Renal cortical epithelial cell (primary cell): ENCODE measurements around the gene TBX20. TPM values are rescaled to one million over a fixed set of nuclear protein-coding genes. Genes with fewer than 3 reads are reported as not detected.

Experiments
- total RNA-seq: library from RNA; depleted of rRNA; stranded (reverse); fragments of >200 nt; gene quantifications from 2 replicates; pipeline ENCODE4 v1.2.3, GENCODE V29; 2014

The TBX20 gene
- total RNA-seq, 1 donor from 2014 or later, result 0.15 TPM

Other genes with a start within 250 kb of the TBX20 start
- gene DPY19L1, start 216.6 kb downstream of the TBX20 start, total RNA-seq, result 52.3 and 77.7 TPM in 2 replicates